Neural cell (in vitro differentiated cells): ENCODE results near the gene IQCM. TPM values are rescaled to one million over a fixed set of nuclear protein-coding genes. Genes with fewer than 3 reads are reported as not detected.

ENCODE experiments used
- H2AFZ ChIP-seq: fragments of 200-600, 300-800 bp; sonication (generic), shearing (Covaris generic); 2 replicates; pipeline ENCODE4 v1.6.0; 2014; ENCODE audit warnings: low read depth, mild to moderate bottlenecking, antibody characterized with exemption, low read length, moderate library complexity
- H3F3A ChIP-seq: fragments of 200-600 bp; shearing (Covaris generic); 2 replicates; pipeline ENCODE4 v1.6.1; 2016; ENCODE audit warnings: mild to moderate bottlenecking, moderate library complexity, mixed read lengths, antibody characterized with exemption, low read length; ENCODE audit not compliant: insufficient read depth, poor library complexity, severe bottlenecking
- H3K27ac ChIP-seq: fragments of 200-600, 300-800 bp; sonication (generic), shearing (Covaris generic); 2 replicates; pipeline ENCODE4 v1.5.1; 2014; ENCODE audit warnings: mild to moderate bottlenecking, low read length, moderate library complexity
- H3K27me3 ChIP-seq: fragments of 300-800, 200-600 bp; sonication (generic), shearing (Covaris generic); 2 replicates; pipeline ENCODE4 v1.6.0; 2014; ENCODE audit warnings: mild to moderate bottlenecking, low read depth, low read length, moderate library complexity; ENCODE audit not compliant: insufficient read depth
- H3K36me3 ChIP-seq: fragments of 300-800, 200-600 bp; sonication (generic), shearing (Covaris generic); 2 replicates; pipeline ENCODE4 v1.5.1; 2014; ENCODE audit warnings: mild to moderate bottlenecking, antibody characterized with exemption, low read length, moderate library complexity; ENCODE audit not compliant: insufficient read depth
- H3K4me2 ChIP-seq: fragments of 300-800, 200-600 bp; sonication (generic), shearing (Covaris generic); 2 replicates; pipeline ENCODE4 v1.6.0; 2014; ENCODE audit warnings: mild to moderate bottlenecking, low read length
- H3K4me3 ChIP-seq: fragments of 300-800, 200-600 bp; sonication (generic), shearing (Covaris generic); 2 replicates; pipeline ENCODE4 v1.5.1; 2014; ENCODE audit warnings: mild to moderate bottlenecking, low read length, moderate library complexity
- H3K79me2 ChIP-seq: fragments of 200-600 bp; shearing (Covaris generic); replicated peaks from 2 replicates; pipeline ENCODE4 v1.6.0; 2014; ENCODE audit warnings: mild to moderate bottlenecking, low read length, moderate library complexity; ENCODE audit not compliant: insufficient read depth
- H3K9ac ChIP-seq: fragments of 300-800, 200-600 bp; sonication (generic), shearing (Covaris generic); 2 replicates; pipeline ENCODE4 v1.6.1; 2016; ENCODE audit warnings: mild to moderate bottlenecking, low read length, mixed read lengths
- H3K9me2 ChIP-seq: fragments of 200-600 bp; shearing (Covaris generic); 2 replicates; pipeline ENCODE4 v1.6.1; 2016; ENCODE audit warnings: mild to moderate bottlenecking, low read length, mixed read lengths; ENCODE audit not compliant: insufficient read depth
- H3K9me3 ChIP-seq: fragments of 200-600, 300-800 bp; sonication (generic), shearing (Covaris generic); 2 replicates; pipeline ENCODE4 v1.6.1; 2016; ENCODE audit warnings: mild to moderate bottlenecking, mixed run types, low read length, moderate library complexity, mixed read lengths
- H4K20me1 ChIP-seq: fragments of 200-600 bp; shearing (Covaris generic); 2 replicates; pipeline ENCODE4 v1.6.1; 2016; ENCODE audit warnings: mild to moderate bottlenecking, mixed run types; ENCODE audit not compliant: insufficient read depth
- MXI1 ChIP-seq: fragments of 450-650 bp; conservative IDR thresholded peaks from 2 replicates; pipeline ENCODE4 v1.6.1; 2014; ENCODE audit warnings: antibody characterized with exemption, mild to moderate bottlenecking; ENCODE audit not compliant: poor library complexity, severe bottlenecking
- RAD21 ChIP-seq: fragments of 450-650 bp; conservative IDR thresholded peaks from 2 replicates; pipeline ENCODE4 v1.6.1; 2014; ENCODE audit warnings: antibody characterized with exemption, mild to moderate bottlenecking, moderate library complexity
- SMC3 ChIP-seq: fragments of 450-650 bp; conservative IDR thresholded peaks from 2 replicates; pipeline ENCODE4 v1.6.1; 2014; ENCODE audit warnings: antibody characterized with exemption, mild to moderate bottlenecking, moderate library complexity; ENCODE audit not compliant: poor library complexity
- polyA plus RNA-seq: library from polyadenylated mRNA; depleted of rRNA; stranded (reverse); fragments of >200 nt; gene quantifications from 2 replicates; pipeline ENCODE4 v1.2.3, GENCODE V29; 2014
- TF ChIP-seq, protein P1 (sequence below): IDR thresholded peaks from 2 replicates; pipeline ENCODE4 v1.6.1; 2012; ENCODE audit warnings: borderline replicate concordance
- TF ChIP-seq, protein P2 (sequence below): fragments of 450-650 bp; IDR thresholded peaks from 2 replicates; pipeline ENCODE4 v1.5.1; 2014; ENCODE audit warnings: antibody characterized with exemption, mild to moderate bottlenecking, moderate library complexity; ENCODE audit not compliant: poor library complexity, severe bottlenecking

IQCM gene
- polyA plus RNA-seq, 1 donor from 2014 or later: not detected

DNA sequence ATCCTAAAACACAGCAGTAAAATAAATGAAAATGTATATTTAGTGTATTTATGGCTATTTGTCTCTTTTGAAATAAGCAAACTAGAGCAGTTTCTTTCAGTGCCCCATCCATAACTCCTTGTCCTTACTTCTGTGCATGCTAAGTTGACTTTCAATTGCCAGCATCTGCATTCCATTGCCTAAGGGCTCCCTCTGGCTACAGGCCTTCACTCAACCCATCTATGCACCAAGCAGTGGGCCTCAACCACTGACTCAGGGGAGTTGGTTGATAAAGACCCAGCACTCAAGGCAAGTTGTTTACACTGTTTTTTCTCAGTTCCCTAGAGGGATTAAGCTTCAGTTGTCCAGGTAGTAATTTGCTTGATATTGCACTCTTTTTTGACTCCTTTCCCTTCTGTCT, 265.7 kb downstream of the IQCM start:
- TF ChIP-seq, protein P1, sequence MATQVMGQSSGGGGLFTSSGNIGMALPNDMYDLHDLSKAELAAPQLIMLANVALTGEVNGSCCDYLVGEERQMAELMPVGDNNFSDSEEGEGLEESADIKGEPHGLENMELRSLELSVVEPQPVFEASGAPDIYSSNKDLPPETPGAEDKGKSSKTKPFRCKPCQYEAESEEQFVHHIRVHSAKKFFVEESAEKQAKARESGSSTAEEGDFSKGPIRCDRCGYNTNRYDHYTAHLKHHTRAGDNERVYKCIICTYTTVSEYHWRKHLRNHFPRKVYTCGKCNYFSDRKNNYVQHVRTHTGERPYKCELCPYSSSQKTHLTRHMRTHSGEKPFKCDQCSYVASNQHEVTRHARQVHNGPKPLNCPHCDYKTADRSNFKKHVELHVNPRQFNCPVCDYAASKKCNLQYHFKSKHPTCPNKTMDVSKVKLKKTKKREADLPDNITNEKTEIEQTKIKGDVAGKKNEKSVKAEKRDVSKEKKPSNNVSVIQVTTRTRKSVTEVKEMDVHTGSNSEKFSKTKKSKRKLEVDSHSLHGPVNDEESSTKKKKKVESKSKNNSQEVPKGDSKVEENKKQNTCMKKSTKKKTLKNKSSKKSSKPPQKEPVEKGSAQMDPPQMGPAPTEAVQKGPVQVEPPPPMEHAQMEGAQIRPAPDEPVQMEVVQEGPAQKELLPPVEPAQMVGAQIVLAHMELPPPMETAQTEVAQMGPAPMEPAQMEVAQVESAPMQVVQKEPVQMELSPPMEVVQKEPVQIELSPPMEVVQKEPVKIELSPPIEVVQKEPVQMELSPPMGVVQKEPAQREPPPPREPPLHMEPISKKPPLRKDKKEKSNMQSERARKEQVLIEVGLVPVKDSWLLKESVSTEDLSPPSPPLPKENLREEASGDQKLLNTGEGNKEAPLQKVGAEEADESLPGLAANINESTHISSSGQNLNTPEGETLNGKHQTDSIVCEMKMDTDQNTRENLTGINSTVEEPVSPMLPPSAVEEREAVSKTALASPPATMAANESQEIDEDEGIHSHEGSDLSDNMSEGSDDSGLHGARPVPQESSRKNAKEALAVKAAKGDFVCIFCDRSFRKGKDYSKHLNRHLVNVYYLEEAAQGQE: no peak
- Histone ChIP-seq H3K4me2 (no peak overlapping the region), H3F3A (no peaks in the 10 kb centered on the region), H3K27me3 (no peaks in the 10 kb centered on the region), H3K79me2 (no peaks in the 10 kb centered on the region), H3K9me3 (no peaks in the 10 kb centered on the region), H3K9ac (no peak overlapping the region), H4K20me1 (no peaks in the 10 kb centered on the region), H2AFZ (no peak overlapping the region), H3K9me2 (no peaks in the 10 kb centered on the region), H3K4me3 (no peak overlapping the region), H3K27ac (no peak overlapping the region), H3K36me3 (no peaks in the 10 kb centered on the region)

DNA sequence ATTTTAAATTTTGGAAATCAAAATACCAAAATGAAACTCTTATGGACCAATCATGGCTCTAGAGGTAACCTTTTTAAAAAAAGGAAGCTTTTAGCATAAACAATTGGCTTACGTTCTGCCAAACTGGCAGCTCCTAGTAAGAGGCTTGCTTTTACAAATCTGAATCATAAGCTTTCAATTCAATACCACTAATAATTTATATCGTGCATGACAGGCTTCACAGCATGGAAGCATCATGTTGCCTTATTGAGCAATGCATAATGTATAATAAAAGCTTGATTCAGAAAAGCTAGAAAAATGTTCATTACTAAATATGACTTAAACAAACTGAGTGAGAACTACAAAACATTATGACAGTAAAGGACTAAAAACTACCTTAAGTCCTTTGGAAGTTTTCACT, 280.9 kb downstream of the IQCM start:
- TF ChIP-seq RAD21 (no peak), SMC3 (no peak), MXI1 (no peak)
- TF ChIP-seq, protein P1: no peak
- TF ChIP-seq, protein P2, sequence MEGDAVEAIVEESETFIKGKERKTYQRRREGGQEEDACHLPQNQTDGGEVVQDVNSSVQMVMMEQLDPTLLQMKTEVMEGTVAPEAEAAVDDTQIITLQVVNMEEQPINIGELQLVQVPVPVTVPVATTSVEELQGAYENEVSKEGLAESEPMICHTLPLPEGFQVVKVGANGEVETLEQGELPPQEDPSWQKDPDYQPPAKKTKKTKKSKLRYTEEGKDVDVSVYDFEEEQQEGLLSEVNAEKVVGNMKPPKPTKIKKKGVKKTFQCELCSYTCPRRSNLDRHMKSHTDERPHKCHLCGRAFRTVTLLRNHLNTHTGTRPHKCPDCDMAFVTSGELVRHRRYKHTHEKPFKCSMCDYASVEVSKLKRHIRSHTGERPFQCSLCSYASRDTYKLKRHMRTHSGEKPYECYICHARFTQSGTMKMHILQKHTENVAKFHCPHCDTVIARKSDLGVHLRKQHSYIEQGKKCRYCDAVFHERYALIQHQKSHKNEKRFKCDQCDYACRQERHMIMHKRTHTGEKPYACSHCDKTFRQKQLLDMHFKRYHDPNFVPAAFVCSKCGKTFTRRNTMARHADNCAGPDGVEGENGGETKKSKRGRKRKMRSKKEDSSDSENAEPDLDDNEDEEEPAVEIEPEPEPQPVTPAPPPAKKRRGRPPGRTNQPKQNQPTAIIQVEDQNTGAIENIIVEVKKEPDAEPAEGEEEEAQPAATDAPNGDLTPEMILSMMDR: no peak
- Histone ChIP-seq H3K4me2 (no peak overlapping the region), H4K20me1 (no peaks in the 10 kb centered on the region), H3K27ac (no peak overlapping the region), H3K4me3 (no peak overlapping the region), H3K79me2 (no peaks in the 10 kb centered on the region), H3K9me3 (no peaks in the 10 kb centered on the region), H3K9me2 (no peaks in the 10 kb centered on the region), H3F3A (no peaks in the 10 kb centered on the region), H2AFZ (no peak overlapping the region), H3K27me3 (no peaks in the 10 kb centered on the region), H3K9ac (no peak overlapping the region), H3K36me3 (no peaks in the 10 kb centered on the region)
